CD14-positive monocyte (primary cell): ENCODE data around the gene ROBO1. TPM values are rescaled to one million over a fixed set of nuclear protein-coding genes. Genes with fewer than 3 reads are reported as not detected.

Experiments used
- DNase-seq, 3 donors: peaks; one replicate each; pipeline ENCODE4 v3.0.0-alpha.2; 2011 to 2022
- H2AFZ ChIP-seq: 2 replicates; pipeline ENCODE4 v1.6.0; 2012; ENCODE audit warnings: mild to moderate bottlenecking, low read depth, low read length, inconsistent platforms; ENCODE audit not compliant: insufficient read depth, poor library complexity, severe bottlenecking
- H3K27ac ChIP-seq, 2 donors: 1 replicate in 1 of 2; 2 replicates in 1 of 2; pipeline ENCODE4 v1.5.1; 2012 to 2013; ENCODE audit warnings: low read length in 2 of 2, control low read depth in 1 of 2, inconsistent platforms in 1 of 2, low read depth in 1 of 2, mild to moderate bottlenecking in 1 of 2
- H3K27me3 ChIP-seq, 2 donors: one replicate each; pipeline versions ENCODE4 v1.6.0 to v1.6.1; 2011 to 2013; ENCODE audit warnings: low read length in 2 of 2; ENCODE audit not compliant: control insufficient read depth in 2 of 2, insufficient read depth in 2 of 2
- H3K36me3 ChIP-seq, 2 donors: replicated peaks in 1 of 2; 1 replicate in 1 of 2; 2 replicates in 1 of 2; pipeline versions ENCODE4 v1.5.1 to v1.6.1; 2012 to 2013; ENCODE audit warnings: low read length in 2 of 2, control low read depth in 1 of 2, inconsistent platforms in 1 of 2, mild to moderate bottlenecking in 1 of 2; ENCODE audit not compliant: insufficient read depth in 2 of 2, control insufficient read depth in 1 of 2
- H3K4me1 ChIP-seq, 2 donors: 1 replicate in 1 of 2; 2 replicates in 1 of 2; pipeline versions ENCODE4 v1.5.1 to v1.6.1; 2012 to 2013; ENCODE audit warnings: low read length in 2 of 2, control low read depth in 1 of 2, inconsistent platforms in 1 of 2, mild to moderate bottlenecking in 1 of 2, moderate library complexity in 1 of 2; ENCODE audit not compliant: insufficient read depth in 2 of 2, control insufficient read depth in 1 of 2
- H3K4me2 ChIP-seq: replicated peaks from 2 replicates; pipeline ENCODE3; 2012; ENCODE audit warnings: low read length, moderate library complexity, mild to moderate bottlenecking; ENCODE audit not compliant: poor library complexity, severe bottlenecking; ENCODE audit errors: extremely low read depth
- H3K4me3 ChIP-seq, 3 experiments: fragments of 200-600 bp in 1 of 3; sonication (generic) in 1 of 3; replicated peaks in 1 of 3; 1 replicate in 2 of 3; 2 replicates in 1 of 3; pipeline ENCODE4 v1.5.1; 2011 to 2013; ENCODE audit warnings: low read length in 3 of 3, mild to moderate bottlenecking in 3 of 3, control low read depth in 2 of 3, low read depth in 2 of 3, inconsistent platforms in 1 of 3, moderate library complexity in 1 of 3
- H3K79me2 ChIP-seq: 2 replicates; pipeline ENCODE4 v1.6.0; 2012; ENCODE audit warnings: mild to moderate bottlenecking, control low read depth, inconsistent platforms, low read length, moderate library complexity; ENCODE audit not compliant: insufficient read depth
- H3K9ac ChIP-seq: 2 replicates; pipeline ENCODE4 v1.6.0; 2017; ENCODE audit warnings: low read length, mild to moderate bottlenecking; ENCODE audit not compliant: insufficient read depth, poor library complexity, severe bottlenecking
- H3K9me3 ChIP-seq, 2 donors: replicated peaks in 1 of 2; 1 replicate in 1 of 2; 2 replicates in 1 of 2; pipeline versions ENCODE4 v1.5.1 to v1.6.1; 2012 to 2013; ENCODE audit warnings: low read length in 2 of 2, control low read depth in 1 of 2; ENCODE audit not compliant: control insufficient read depth in 1 of 2, insufficient read depth in 1 of 2
- H4K20me1 ChIP-seq: 2 replicates; pipeline ENCODE4 v1.6.0; 2012; ENCODE audit warnings: mild to moderate bottlenecking, low read length, control low read depth, moderate library complexity; ENCODE audit not compliant: insufficient read depth
- H3K27ac Mint-ChIP-seq, 7 donors: one replicate each; pipeline ENCODE4 v1.8.0; 2020; ENCODE audit warnings: mild to moderate bottlenecking in 7 of 7, mixed read lengths in 7 of 7, moderate library complexity in 6 of 7, inconsistent platforms in 2 of 7
- H3K27me3 Mint-ChIP-seq, 3 donors: one replicate each; pipeline ENCODE4 v1.8.0; 2021 to 2022; ENCODE audit warnings: low read depth in 3 of 3, mild to moderate bottlenecking in 3 of 3, mixed read lengths in 3 of 3, moderate library complexity in 3 of 3, inconsistent platforms in 1 of 3
- H3K36me3 Mint-ChIP-seq, 2 donors: one replicate each; pipeline ENCODE4 v1.8.0; 2020; ENCODE audit warnings: mixed read lengths in 2 of 2, inconsistent platforms in 1 of 2, mild to moderate bottlenecking in 1 of 2
- H3K4me1 Mint-ChIP-seq: one replicate; pipeline ENCODE4 v1.8.0; 2020; ENCODE audit warnings: mild to moderate bottlenecking, mixed read lengths
- H3K4me3 Mint-ChIP-seq, 2 donors: one replicate each; pipeline ENCODE4 v1.8.0; 2020; ENCODE audit warnings: mild to moderate bottlenecking in 2 of 2, mixed read lengths in 2 of 2, moderate library complexity in 1 of 2
- H3K9me3 Mint-ChIP-seq, 7 donors: one replicate each; pipeline ENCODE4 v1.8.0; 2020 to 2022; ENCODE audit warnings: mixed read lengths in 7 of 7, mild to moderate bottlenecking in 6 of 7, moderate library complexity in 6 of 7, inconsistent platforms in 2 of 7
- CTCF ChIP-seq: fragments of 200-600 bp; IDR thresholded peaks from one replicate; pipeline ENCODE4 v1.8.0; 2022; ENCODE audit warnings: antibody characterized with exemption, mild to moderate bottlenecking
- WGBS: methylation state at CpG from one replicate; pipeline ENCODE4 v1.1.5; 2013; ENCODE audit warnings: missing lambda C conversion rate; ENCODE audit not compliant: insufficient coverage; 5-methylcytosine and 5-hydroxymethylcytosine counted together
- intact Hi-C, 2 donors: fragments of 100-400 bp; cut with micrococcal nuclease; formaldehyde crosslinking; loops; one replicate each; pipeline versions ENCODE4 v1.15.0 to v1.15.1; 2023
- polyA plus RNA-seq, 3 donors: library from polyadenylated mRNA; depleted of rRNA in 1 of 3; unstranded in 2 of 3; stranded (reverse) in 1 of 3; fragments of 300-500 nt in 2 of 3; fragments of >200 nt in 1 of 3; fragmentation: Illumina TruSeq in 2 of 3; gene quantifications; 1 replicate in 2 of 3; 2 replicates in 1 of 3; pipeline ENCODE4 v1.2.3, GENCODE V29; 2012 to 2021

ROBO1 gene
- polyA plus RNA-seq, 3 donors, result 0.09 to 0.10 TPM; not detected in 1

DNA sequence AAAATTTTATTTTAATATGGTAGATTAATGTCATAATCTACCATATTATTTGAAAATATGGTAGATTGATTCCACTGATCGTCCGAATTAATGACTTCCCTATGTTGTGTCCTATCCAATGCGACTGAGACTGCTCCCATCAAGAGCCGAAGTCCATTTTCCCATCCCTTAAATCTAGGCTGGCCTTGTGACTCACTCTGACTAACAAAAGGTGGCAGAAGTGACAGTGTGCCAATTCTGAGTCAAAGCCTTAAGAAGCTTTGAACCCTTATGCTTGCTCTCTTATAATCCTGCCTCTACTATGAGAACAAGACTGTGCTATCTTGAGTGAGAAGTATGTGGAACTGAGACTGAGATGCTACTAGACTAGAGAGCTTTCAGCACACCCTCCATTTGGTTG is 387.2 kb downstream of the ROBO1 start:
- H3K36me3 ChIP-seq, result no peaks in the 10 kb centered on the region
- Mint-ChIP-seq H3K4me1 (no peaks in the 10 kb centered on the region), H3K27ac (no peak overlapping the region), H3K36me3 (no peaks in the 10 kb centered on the region), H3K27me3 (peaks cover 0 to 1% (median 0%) of the 10 kb centered on the region in 3 donors), H3K9me3 (peaks cover 0 to 4% (median 2%) of the 10 kb centered on the region in 7 donors), H3K4me3 (no peak overlapping the region)
- no peaks in the 10 kb centered on the region for H3K9me3 ChIP-seq
- no peak overlapping the region for H3K27ac ChIP-seq
- no peak overlapping the region for H3K9ac ChIP-seq
- H3K27me3 ChIP-seq, result no peaks in the 10 kb centered on the region
- no peak for TF ChIP-seq CTCF
- no peak overlapping the region for H3K4me2 ChIP-seq
- H2AFZ ChIP-seq, result no peak overlapping the region
- H4K20me1 ChIP-seq, result no peaks in the 10 kb centered on the region
- H3K79me2 ChIP-seq, result no peaks in the 10 kb centered on the region
- H3K4me3 ChIP-seq, result no peak overlapping the region
- DNase-seq, result no peak
- no peaks in the 10 kb centered on the region for H3K4me1 ChIP-seq
- WGBS, result 81% methylated on average over 2 of the region's 4 CpGs
- intact Hi-C loops, result no loop called here

DNA sequence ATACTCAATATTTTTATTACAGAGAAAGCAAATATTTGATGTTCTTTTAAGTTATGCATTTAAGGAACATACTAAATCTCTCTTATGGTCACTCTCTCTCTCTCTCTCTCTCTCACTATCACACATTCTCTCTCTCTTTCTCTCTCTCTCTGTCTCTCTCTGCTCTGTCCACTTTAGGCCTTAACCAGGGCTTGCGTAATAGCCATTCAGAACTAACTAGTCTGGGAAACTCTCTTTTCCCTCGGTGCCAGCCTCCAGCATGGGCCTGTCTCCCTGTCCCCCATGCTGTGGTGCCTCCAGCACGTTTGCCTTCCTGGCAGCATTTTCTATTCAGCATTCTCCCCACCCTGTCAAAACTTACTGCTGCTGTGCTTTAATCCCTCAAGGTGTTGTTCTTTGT is 389.7 kb downstream of the ROBO1 start:
- Histone ChIP-seq H3K36me3 (no peaks in the 10 kb centered on the region), H3K27me3 (no peaks in the 10 kb centered on the region), H3K4me2 (no peak overlapping the region), H3K9ac (no peak overlapping the region), H3K79me2 (no peaks in the 10 kb centered on the region), H3K4me1 (no peaks in the 10 kb centered on the region), H3K27ac (no peak overlapping the region), H3K4me3 (no peak overlapping the region), H3K9me3 (no peaks in the 10 kb centered on the region), H4K20me1 (no peaks in the 10 kb centered on the region), H2AFZ (no peak overlapping the region)
- no peak for TF ChIP-seq CTCF
- H3K27me3 Mint-ChIP-seq, result peaks cover 0 to 1% (median 0%) of the 10 kb centered on the region in 3 donors
- no peak overlapping the region for H3K27ac Mint-ChIP-seq
- 95% methylated on average over 2 of the region's 3 CpGs for WGBS
- peaks cover 0 to 4% (median 2%) of the 10 kb centered on the region in 7 donors for H3K9me3 Mint-ChIP-seq
- intact Hi-C loops, result no loop called here
- no peak overlapping the region for H3K4me3 Mint-ChIP-seq
- no peaks in the 10 kb centered on the region for H3K36me3 Mint-ChIP-seq
- no peak for DNase-seq
- H3K4me1 Mint-ChIP-seq, result no peaks in the 10 kb centered on the region
